ENCODE results near the gene RASGRP2.

- TF ChIP-seq CTCF (optimal IDR thresholded peaks at IDR 0.05 in 1 of 3, IDR thresholded peaks at IDR 0.05 in 1 of 3, conservative IDR thresholded peaks at IDR 0.05 in 1 of 3; ENCODE audit: extremely low read depth in 1 of 3, insufficient read depth in 2 of 3, low read length in 3 of 3), result no peak
- TF ChIP-seq EZH2 (IDR thresholded peaks at IDR 0.05; ENCODE audit: low read length), result no peak
Measured at GRCh38 chr11:64754919-64755662, 11.1 kb upstream of the RASGRP2 start.

All from keratinocyte (primary cell).